Adipose tissue (tissue), 3 donors: ENCODE results near the gene KCNK10. TPM values are rescaled to one million over a fixed set of nuclear protein-coding genes. Genes with fewer than 3 reads are reported as not detected.

Source experiments
- H3K27ac ChIP-seq: one replicate; pipeline ENCODE4 v1.5.1; 2013; ENCODE audit warnings: low read depth, low read length
- WGBS, 3 donors: extraction: QIAGEN DNeasy Blood & Tissue Kit; methylation state at CpG; one replicate each; pipeline ENCODE4 v1.1.7; 2013; 5-methylcytosine and 5-hydroxymethylcytosine counted together
- polyA plus RNA-seq, 3 donors: library from polyadenylated mRNA; stranded (reverse); fragments of 200-250 nt; gene quantifications; one replicate each; pipeline ENCODE4 v1.2.3, GENCODE V29; 2013
- donor health status: healthy with polysubstance abuse.
- donor health status: Bipolar disorder and iron deficiency.
- donor health status: healthy.

KCNK10 gene
- polyA plus RNA-seq, 3 donors = 0.03 to 0.48 TPM; not detected in 1

DNA sequence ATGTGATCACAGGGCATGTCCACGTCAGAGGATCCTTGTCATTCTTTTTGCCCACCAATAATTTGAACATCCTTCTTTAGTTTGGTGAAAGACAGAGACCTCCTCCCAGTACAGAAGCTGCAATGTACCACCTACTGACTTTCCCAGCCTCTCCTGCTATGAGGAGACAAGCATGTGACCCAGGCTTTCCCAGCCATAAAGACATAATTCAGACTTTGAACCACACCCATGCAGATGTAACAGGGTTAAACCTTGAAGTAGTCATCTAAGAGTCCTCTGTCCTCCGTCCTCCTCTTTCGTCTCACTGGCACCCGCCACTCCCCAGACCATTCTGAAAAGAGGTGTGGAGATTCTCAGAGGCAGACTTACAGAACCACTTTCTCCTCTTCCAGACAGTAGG, 120.8 kb downstream of the KCNK10 start:
- WGBS, 3 donors = 91 to 95% (median 92%) methylated on average over 4 of the region's 4 CpGs

DNA sequence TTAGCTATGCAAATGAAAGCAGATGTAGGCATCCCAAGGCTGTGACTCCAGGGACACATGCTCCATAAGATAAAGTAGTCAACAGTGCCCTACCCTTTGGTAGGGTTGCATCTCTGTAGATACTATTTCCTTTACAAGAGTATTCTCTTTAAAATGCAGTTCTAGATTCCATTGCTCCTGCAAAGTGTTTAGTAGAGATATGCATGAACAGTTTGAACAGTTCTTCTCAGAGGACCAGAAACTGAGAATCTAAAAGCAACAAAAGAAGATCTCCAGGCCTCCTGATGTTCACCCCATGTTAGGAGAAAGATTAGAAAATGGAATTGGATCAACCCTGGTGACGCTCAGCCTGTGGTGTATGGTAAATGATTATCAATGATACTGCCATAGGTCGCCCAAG, 121.2 kb downstream of the KCNK10 start:
- no peak overlapping the region for H3K27ac ChIP-seq
- 87 to 94% (median 92%) methylated on average over 2 of the region's 2 CpGs for WGBS, 3 donors

More for the DNA sequence above, 120.8 kb downstream of the KCNK10 start:
- H3K27ac ChIP-seq = no peak overlapping the region

DNA sequence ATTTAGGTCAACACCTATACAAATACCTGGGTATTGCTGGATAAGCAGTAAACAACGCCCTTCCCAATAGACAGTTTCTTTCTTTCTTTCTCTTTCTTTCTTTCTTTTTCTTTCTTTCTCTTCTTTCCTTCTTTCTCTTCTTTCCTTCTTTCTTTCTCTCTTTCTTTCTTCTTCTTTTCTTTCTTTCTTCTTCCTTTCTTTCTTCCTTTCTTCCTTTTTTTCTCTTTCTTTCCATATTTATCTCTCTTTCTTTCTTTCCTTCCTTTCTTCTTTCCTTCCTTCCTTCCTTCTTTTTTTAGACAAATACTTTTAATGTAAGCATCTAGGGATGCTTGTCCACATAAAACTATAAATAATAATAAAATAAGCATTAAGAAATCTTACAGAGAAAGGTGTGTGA, 123.2 kb downstream of the KCNK10 start:
- WGBS, 3 donors = 86 to 100% (median 94%) methylated on average over 1 of the region's 1 CpG

DNA sequence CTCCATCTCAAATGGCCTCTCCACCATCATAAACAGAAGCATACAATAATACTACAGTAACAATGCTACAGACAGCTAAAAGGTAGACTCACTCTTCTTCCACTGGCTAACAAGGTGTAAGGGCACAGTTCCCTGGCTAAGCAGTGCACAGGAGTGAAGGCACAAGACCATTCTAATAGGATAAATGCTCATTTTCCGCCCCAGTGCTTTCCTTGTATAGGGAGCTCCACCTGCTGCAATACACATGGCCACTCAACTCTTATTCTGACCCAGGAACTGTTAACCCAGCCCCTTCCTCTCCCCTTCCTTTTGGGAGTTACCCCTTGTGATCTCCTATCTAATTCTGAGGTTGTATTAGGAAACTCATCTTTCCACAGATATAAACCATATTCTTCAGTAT, 124.6 kb downstream of the KCNK10 start:
- H3K27ac ChIP-seq = no peak overlapping the region
- WGBS, 3 donors = 90 to 96% (median 93%) methylated on average over 1 of the region's 1 CpG

More for the DNA sequence above, 123.2 kb downstream of the KCNK10 start:
- no peak overlapping the region for H3K27ac ChIP-seq

DNA sequence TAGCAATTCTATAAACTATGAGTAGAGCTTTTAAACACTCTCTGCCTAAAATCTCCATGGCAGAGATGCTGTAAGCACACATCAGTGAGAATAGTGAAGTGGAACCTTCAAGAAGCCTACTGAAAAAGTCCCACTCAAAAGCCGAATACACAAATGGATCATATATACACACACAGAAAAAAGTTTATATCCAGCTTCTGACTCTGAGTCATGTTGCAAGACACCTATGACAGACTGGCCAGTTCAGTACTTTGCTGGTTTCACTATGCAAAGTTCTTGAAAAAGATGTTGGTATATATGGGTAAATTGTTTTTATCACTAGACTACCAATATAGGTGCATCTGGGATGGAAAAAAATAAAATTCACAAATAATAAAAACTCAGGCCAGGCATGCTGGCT, 126.1 kb downstream of the KCNK10 start:
- no peak overlapping the region for H3K27ac ChIP-seq
- WGBS, 3 donors = 88 to 94% (median 92%) methylated on average over 1 of the region's 1 CpG

DNA sequence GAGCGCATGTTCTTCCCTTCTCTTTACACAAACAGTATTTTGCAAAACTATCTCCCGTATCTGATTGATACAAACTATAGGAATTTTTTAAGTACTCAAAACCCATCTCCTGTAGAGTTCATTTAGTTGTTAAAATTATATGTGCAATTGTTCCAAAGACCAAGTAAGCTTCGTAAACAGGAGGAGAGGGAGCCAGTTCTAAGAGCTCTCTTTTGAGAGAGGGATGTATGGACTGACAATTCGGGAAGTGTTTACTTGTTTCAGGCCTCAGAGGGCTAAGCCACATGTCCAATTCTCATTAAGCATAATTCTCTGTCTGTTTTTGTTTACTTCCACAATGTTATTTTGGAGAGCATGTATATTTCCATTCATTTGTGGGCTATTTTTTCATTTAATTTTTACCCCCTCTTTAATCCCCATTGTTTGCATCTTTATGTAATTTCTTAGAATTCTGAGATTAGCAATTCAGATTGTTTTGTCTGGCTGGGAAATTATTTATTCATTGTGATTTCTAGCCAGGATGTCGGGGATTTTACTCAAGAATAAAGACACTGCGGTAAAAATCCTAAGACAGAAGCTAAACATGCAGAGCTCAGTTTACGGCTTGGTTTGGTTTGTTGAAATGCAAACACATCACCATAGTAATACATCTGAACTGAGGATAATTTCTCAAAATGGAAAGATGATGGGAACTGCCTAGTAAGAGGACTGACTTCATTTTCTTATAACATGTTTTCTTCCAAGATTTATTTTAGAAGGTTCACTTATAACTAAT, 126.8 kb downstream of the KCNK10 start:
- no peak overlapping the region for H3K27ac ChIP-seq
- 80 to 88% (median 87%) methylated on average over 7 of the region's 7 CpGs for WGBS, 3 donors

DNA sequence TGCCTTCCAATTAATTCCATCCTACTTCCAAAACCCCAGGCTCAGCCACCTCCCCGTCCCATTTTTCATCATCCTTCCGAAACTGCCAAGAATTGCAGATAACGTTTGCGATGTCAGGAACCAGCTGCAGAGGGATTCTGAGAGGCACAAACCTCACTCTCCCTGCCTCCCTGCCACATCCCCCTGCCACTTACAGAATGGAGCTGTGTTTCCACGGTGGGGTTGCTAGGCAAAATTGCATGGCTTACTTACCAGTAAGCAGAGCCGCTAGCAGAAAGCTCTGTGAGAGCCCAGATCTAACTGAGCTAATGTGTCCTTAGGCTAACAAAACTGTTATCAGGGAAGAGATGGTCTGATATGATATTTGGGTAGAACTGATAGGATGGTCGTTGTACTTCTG, 127.4 kb downstream of the KCNK10 start:
- no peak overlapping the region for H3K27ac ChIP-seq
- WGBS, 3 donors = 28 to 37% (median 31%) methylated on average over 7 of the region's 7 CpGs

DNA sequence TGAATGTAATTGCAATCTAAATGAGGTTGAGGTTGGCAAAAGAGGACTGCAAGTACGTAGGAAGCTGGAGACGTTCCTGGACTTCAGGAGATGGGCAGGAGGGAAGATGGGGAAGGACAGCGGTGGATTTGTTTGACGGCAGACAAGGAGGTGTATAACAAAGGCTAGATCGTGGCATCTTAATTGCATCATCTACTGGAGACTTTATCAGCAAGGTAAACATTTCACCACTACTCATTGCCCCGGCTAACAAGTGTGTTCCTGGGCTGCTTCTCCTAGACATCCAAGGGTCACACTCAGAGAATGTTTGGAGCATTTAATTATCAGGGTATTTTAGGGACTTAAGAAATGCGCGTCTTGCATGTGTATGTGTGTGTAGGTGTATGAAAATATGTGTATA, 128.5 kb downstream of the KCNK10 start:
- WGBS, 3 donors = 42 to 56% (median 44%) methylated on average over 8 of the region's 8 CpGs

DNA sequence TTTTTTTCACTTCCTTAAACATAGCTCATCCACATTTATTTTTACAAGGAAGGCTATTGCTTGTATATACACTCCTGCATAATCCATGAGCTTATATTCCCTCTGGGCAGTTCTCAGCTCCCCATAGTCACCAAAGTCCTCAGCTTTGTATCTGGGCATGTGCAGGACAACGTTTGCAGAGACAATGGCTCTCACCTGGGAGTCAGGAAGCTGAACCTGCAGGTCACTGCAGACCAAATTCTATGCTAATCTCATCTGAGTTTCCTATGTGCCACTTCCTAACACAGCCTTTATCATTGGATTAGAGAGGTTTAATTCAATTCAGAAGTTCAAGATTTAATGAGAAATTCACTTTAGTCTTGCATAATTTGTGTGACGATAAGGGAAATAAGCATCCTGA, 131.5 kb downstream of the KCNK10 start:
- 50 to 70% (median 50%) methylated on average over 2 of the region's 2 CpGs for WGBS, 3 donors
- H3K27ac ChIP-seq = no peak overlapping the region

More for the DNA sequence above, 128.5 kb downstream of the KCNK10 start:
- no peak overlapping the region for H3K27ac ChIP-seq

DNA sequence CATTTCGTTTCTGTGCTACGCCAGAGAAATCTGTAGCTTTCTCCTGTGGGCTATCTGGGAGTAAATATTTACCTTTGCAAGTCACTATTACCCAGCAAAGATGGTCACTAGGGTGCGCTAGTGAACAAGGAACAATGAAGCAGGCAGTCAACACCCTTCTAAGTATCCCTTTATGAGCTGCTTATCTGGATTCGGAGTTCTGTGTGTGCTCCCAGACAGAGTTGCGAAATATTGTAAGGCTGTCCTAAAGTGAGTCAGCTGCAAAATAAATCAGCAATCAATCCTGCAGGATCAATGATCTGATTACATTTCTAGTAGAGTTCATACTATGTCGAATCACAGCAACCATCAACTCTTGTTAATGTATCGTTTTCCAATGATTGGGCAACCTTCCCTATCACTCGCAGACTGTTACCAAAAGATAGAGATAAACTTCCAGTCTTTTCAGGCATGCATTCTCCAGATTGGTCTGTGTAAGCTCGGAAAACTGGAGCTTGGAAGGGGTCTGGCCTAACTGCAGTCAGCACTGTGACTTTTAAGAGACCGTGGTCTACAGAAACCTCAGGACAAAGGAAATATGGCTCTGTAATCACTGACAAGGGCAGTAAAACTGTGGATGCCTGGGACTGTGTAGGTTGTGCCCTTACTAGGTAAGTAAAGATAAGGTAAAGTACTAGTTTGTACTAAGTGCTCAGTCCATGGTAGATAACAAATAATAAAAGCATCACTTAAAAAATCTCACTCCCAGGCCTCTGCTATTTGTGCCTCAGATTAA, 133.5 kb downstream of the KCNK10 start:
- 15 to 36% (median 35%) methylated on average over 10 of the region's 10 CpGs for WGBS, 3 donors
- H3K27ac ChIP-seq = no peak overlapping the region

DNA sequence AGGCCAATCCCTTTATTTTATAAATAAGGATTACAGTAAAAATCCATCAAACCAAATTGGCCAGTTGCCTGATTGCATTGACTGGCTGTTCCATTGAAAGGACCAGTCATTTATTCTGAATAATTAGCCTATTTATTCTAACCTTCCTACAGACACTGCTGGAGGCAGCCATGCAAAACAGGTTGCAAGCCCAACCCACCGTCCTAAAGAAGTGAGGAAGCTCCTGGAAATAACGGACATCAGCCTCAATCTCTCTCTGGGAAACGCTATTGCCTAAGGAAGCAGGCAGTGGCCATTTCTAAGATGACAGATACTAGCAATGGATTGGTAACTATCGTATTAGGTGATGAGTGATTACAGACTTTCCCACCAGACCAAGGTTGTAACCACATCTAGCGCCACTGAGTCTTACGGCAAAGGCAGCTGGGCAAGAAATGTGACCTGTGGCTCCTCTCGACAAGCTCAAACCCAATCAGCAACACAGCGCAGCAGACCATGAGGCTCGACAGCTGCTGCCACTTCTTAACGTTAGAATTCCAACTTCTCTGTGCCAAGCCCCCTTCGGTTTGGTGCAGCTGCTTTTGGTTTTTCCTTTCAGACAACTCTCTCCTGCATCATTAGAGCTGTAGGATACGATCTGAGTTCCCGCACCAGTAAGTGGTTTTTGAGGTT, 134.2 kb downstream of the KCNK10 start:
- no peak overlapping the region for H3K27ac ChIP-seq
- 6 to 14% (median 10%) methylated on average over 13 of the region's 13 CpGs for WGBS, 3 donors

DNA sequence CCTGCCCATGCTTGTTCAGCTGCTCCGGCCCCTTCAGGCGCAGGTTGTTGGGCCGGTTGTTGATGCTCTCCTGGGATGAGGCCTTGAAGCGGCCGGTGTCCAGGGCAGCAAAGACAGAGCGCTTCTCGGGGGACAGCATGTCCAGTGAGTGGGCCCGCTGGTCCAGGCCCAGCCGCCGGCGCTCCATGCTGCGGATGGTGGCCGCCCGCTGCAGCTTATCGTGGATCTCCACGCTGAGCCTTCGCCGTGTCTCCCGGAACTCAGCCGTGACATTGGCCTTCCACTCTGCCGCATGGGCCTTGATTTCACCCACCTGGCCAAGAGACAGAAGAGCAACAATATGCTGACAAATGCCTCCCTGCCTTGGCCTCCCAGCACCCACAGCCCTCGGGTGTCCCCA, 137.2 kb downstream of the KCNK10 start:
- no peak overlapping the region for H3K27ac ChIP-seq
- 94 to 97% (median 95%) methylated on average over 22 of the region's 22 CpGs for WGBS, 3 donors

DNA sequence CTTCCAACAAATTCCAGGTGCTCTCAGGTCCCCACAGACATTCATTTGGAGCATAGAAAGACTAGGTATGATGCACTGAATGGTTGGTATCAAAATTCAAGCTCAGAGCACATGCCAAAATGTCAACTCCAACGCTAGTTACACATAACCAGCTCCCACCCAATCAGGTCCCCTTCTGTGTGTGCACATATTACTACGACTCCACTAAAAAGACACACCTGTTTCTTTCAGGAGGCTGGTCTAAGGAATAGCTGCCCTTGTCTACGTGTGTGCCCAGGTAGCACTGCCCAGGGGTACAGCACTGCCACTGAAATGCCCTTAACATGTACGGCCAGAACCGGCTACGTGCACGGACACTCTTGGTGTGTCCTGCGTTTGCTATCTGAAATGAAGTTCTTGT, 138.1 kb downstream of the KCNK10 start:
- 87 to 90% (median 88%) methylated on average over 8 of the region's 8 CpGs for WGBS, 3 donors
- H3K27ac ChIP-seq = no peak overlapping the region

DNA sequence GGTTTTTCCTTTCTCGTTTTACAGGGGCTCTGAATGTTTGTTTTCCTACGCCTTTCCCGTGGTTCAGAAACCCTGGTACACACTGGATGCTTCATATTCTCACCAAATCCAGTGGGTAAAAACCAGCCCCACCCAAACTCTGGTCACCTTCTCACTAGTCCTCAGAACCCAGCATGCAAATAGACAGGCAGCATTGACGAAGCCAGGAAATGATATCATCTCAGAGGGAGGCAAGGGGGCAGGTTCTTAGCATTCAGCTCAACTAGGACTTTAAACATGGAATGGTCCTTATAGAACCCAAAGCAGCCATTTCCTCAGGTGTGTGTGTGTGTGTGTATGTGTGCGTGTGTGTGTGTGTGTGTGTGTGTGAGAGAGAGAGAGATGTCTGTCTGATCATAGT, 142.0 kb downstream of the KCNK10 start:
- no peak overlapping the region for H3K27ac ChIP-seq
- 48 to 61% (median 54%) methylated on average over 5 of the region's 5 CpGs for WGBS, 3 donors

DNA sequence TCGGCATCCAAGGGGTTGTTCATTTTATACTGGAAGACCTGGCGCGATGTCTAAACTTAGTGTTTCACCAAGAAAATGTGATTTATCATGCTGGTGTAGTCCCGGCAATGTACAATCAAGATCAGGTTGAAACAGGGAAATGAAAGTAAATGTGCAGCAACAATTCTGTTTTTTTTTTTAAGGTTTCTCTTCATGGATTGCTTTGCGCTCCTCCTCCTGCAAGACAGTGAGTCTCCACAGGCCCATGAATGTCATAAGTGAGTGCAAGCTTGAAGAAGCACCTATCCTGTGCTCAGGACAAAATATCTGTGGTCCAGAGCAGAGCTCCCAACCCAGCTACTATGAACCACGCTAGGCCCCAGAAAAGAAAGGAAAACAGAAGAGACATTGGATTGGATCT, 143.4 kb downstream of the KCNK10 start:
- 77 to 92% (median 83%) methylated on average over 6 of the region's 6 CpGs for WGBS, 3 donors

DNA sequence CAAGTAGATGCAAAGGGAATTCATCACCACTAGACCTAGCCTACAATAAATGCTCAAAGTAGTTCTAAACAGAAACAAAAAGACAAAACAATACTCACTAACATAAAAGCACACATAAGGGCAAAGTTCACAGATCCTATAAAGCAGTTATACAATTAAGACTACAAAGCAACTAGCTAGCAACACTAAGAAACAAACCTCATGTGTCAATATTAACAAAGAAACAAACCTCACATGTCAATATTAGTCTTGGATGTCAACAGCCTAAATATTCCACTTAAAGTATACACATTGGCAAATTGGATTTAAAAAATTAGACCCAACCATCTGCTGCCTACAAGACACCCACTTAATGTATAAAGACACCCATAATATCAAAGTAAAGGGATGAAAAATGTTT, 152.7 kb downstream of the KCNK10 start:
- no peak overlapping the region for H3K27ac ChIP-seq

More for the DNA sequence above, 143.4 kb downstream of the KCNK10 start:
- no peak overlapping the region for H3K27ac ChIP-seq

DNA sequence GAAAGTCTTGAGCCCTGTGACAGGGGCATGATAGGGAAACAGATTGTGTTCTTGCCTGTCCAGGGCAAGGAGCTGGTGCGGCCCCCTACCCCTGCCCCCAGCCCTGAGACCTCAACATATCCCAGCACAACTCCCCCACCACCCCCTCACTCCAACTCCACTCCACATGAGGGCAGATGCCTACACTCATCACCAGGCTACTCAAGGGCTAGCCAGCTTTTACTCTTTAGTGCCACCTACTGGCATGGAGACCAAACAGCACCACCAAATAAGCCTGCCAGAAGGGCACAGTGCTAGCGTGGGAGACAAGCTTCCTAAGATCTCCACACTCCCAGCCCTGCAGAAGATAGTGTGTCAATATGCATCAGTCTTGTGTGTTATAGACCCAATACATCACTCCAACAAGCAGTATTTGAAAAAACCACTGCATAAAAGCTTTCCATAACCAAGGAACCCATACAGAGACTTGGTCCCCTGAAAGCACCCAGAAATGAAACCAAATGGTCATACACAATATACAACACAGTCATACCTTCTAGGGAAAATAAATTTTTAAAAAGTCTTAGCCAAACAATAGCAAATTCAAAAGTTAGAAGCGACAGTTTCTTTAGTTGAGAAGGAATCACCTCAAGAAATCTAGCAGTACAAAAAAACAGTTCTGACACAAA, 154.4 kb downstream of the KCNK10 start:
- no peak overlapping the region for H3K27ac ChIP-seq
- 45 to 66% (median 58%) methylated on average over 3 of the region's 3 CpGs for WGBS, 3 donors

DNA sequence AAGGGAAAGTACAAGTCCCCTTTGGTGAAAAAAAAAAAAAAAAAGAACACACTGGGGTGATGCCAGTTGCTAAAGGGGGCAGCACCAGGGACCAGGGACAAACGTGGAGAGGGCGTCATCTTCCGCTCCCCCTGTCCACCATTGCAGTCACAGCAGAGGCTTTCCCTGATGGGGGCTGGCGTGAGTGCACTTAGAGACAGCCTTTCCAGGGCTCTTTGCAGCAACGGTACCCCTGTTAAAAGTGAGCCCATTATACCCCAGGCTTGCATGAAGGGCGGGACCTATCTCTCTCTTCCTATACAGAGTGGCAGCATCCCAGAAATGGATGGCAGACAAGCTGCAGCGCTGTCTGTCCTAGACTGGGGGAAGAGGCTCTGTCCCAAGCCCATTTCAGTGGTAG, 155.0 kb downstream of the KCNK10 start:
- WGBS, 3 donors = 83 to 90% (median 88%) methylated on average over 7 of the region's 7 CpGs
- H3K27ac ChIP-seq = no peak overlapping the region

DNA sequence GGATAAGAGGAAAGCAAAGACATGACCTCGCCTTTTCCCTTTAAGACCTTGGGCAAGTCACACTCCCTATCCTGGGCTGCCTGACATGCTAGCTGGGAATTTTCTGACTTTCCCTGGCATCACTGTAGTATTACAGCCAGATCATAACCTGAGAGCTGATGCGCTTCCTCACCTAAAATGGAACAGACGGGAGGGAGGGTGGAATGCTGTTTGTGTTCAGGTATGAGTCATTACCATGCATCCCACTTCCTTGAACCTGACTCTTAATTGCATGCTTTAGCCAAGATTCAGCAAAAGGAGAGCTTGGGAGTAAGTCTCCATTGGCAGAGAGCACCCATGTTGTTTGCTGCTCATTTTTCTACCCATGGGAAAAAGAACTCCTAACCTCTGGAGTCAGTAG, 156.5 kb downstream of the KCNK10 start:
- no peak overlapping the region for H3K27ac ChIP-seq
- WGBS, 3 donors = 75 to 81% (median 80%) methylated on average over 3 of the region's 3 CpGs
